Measurements from ENCODE around the gene SRGAP3. TPM values are rescaled to one million over a fixed set of nuclear protein-coding genes. Genes with fewer than 3 reads are reported as not detected.

SRGAP3 gene
- total RNA-seq, 1 donor from 2014 or later = 3.9 TPM

GRCh38 chr3:8954938-8955763 is 294.3 kb downstream of the SRGAP3 start:
- DNase-seq (ENCODE audit: low read depth) (peak; percentile 80), FAIRE-seq (no peak)
- H3K27ac ChIP-seq (ENCODE audit: low read depth, low read length) = no peak overlapping the region
- no peaks in the 10 kb centered on the region for H3K36me3 Mint-ChIP-seq (ENCODE audit: low read depth, unreplicated experiment)
- H3K27me3 ChIP-seq (ENCODE audit: insufficient read depth, low read length) = no peaks in the 10 kb centered on the region
- peaks cover 89% of the 10 kb centered on the region for H3K79me2 ChIP-seq (ENCODE audit: insufficient read depth, low read length)
- H3K4me1 ChIP-seq (ENCODE audit: insufficient read depth, low read length) = peaks cover 4% of the 10 kb centered on the region
- no peak overlapping the region for H3K4me3 ChIP-seq (ENCODE audit: insufficient read depth, low read depth, low read length)
- no peak overlapping the region for H3K27ac Mint-ChIP-seq (ENCODE audit: unreplicated experiment)
- H4K20me1 ChIP-seq (ENCODE audit: insufficient read depth, low read length) = no peaks in the 10 kb centered on the region
- no peaks in the 10 kb centered on the region for H3K9me3 ChIP-seq (ENCODE audit: insufficient read depth, low read depth, low read length)
- H2AFZ ChIP-seq (ENCODE audit: low read depth, low read length) = no peak overlapping the region
- peak overlapping the region; percentile 3 for H3K4me2 ChIP-seq (ENCODE audit: low read length)
- peaks cover 20% of the 10 kb centered on the region for H3K36me3 ChIP-seq (ENCODE audit: insufficient read depth, low read length)
- no peak overlapping the region for H3K4me3 Mint-ChIP-seq (ENCODE audit: unreplicated experiment)
- H3K27me3 Mint-ChIP-seq (ENCODE audit: low read depth, unreplicated experiment) = no peaks in the 10 kb centered on the region
- no peak overlapping the region for H3K9ac ChIP-seq (ENCODE audit: low read length)
- TF ChIP-seq EZH2 (IDR thresholded peaks at IDR 0.05; ENCODE audit: insufficient read depth, low read length) (no peak), CTCF (IDR thresholded peaks at IDR 0.05; ENCODE audit: insufficient read depth, low read depth, low read length) (peak; percentile 16)
- no peaks in the 10 kb centered on the region for H3K9me3 Mint-ChIP-seq (ENCODE audit: unreplicated experiment)
- peaks cover 5% of the 10 kb centered on the region for H3K4me1 Mint-ChIP-seq (ENCODE audit: low read depth, unreplicated experiment)

- no peak overlapping the region for H3K9ac ChIP-seq (ENCODE audit: low read length)
- no peaks in the 10 kb centered on the region for H3K9me3 ChIP-seq (ENCODE audit: insufficient read depth, low read depth, low read length)
- TF ChIP-seq CTCF (IDR thresholded peaks at IDR 0.05; ENCODE audit: insufficient read depth, low read depth, low read length) (no peak), EZH2 (IDR thresholded peaks at IDR 0.05; ENCODE audit: insufficient read depth, low read length) (no peak)
- H3K4me2 ChIP-seq (ENCODE audit: low read length) = no peak overlapping the region
- FAIRE-seq = no peak
- peaks cover 9% of the 10 kb centered on the region for H3K36me3 ChIP-seq (ENCODE audit: insufficient read depth, low read length)
- H3K4me1 ChIP-seq (ENCODE audit: insufficient read depth, low read length) = peaks cover 7% of the 10 kb centered on the region
- Mint-ChIP-seq H3K4me1 (ENCODE audit: low read depth, unreplicated experiment) (peaks cover 5% of the 10 kb centered on the region), H3K27me3 (ENCODE audit: low read depth, unreplicated experiment) (no peaks in the 10 kb centered on the region), H3K9me3 (ENCODE audit: unreplicated experiment) (no peaks in the 10 kb centered on the region), H3K4me3 (ENCODE audit: unreplicated experiment) (no peak overlapping the region), H3K27ac (ENCODE audit: unreplicated experiment) (no peak overlapping the region), H3K36me3 (ENCODE audit: low read depth, unreplicated experiment) (no peaks in the 10 kb centered on the region)
- no peaks in the 10 kb centered on the region for H4K20me1 ChIP-seq (ENCODE audit: insufficient read depth, low read length)
- H3K79me2 ChIP-seq (ENCODE audit: insufficient read depth, low read length) = peaks cover 92% of the 10 kb centered on the region
- no peak overlapping the region for H2AFZ ChIP-seq (ENCODE audit: low read depth, low read length)
- DNase-seq (ENCODE audit: low read depth) = no peak
- no peak overlapping the region for H3K4me3 ChIP-seq (ENCODE audit: insufficient read depth, low read depth, low read length)
- no peak overlapping the region for H3K27ac ChIP-seq (ENCODE audit: low read depth, low read length)
- no peaks in the 10 kb centered on the region for H3K27me3 ChIP-seq (ENCODE audit: insufficient read depth, low read length)
These were observed 296.1 kb downstream of the SRGAP3 start for GRCh38 chr3:8953313-8953712.

- no peak overlapping the region for H3K4me3 Mint-ChIP-seq (ENCODE audit: unreplicated experiment)
These were observed 297.3 kb downstream of the SRGAP3 start for GRCh38 chr3:8952130-8952529.

More at GRCh38 chr3:8952130-8952529, 297.3 kb downstream of the SRGAP3 start:
- Histone ChIP-seq H3K9ac (ENCODE audit: low read length) (no peak overlapping the region), H3K27ac (ENCODE audit: low read depth, low read length) (no peak overlapping the region), H3K4me3 (ENCODE audit: insufficient read depth, low read depth, low read length) (no peak overlapping the region), H3K79me2 (ENCODE audit: insufficient read depth, low read length) (peaks cover 86% of the 10 kb centered on the region), H3K27me3 (ENCODE audit: insufficient read depth, low read length) (no peaks in the 10 kb centered on the region), H3K36me3 (ENCODE audit: insufficient read depth, low read length) (peaks cover 5% of the 10 kb centered on the region), H3K9me3 (ENCODE audit: insufficient read depth, low read depth, low read length) (no peaks in the 10 kb centered on the region), H3K4me2 (ENCODE audit: low read length) (no peak overlapping the region), H2AFZ (ENCODE audit: low read depth, low read length) (no peak overlapping the region), H3K4me1 (ENCODE audit: insufficient read depth, low read length) (peaks cover 7% of the 10 kb centered on the region), H4K20me1 (ENCODE audit: insufficient read depth, low read length) (no peaks in the 10 kb centered on the region)
- Mint-ChIP-seq H3K27ac (ENCODE audit: unreplicated experiment) (no peak overlapping the region), H3K9me3 (ENCODE audit: unreplicated experiment) (no peaks in the 10 kb centered on the region), H3K27me3 (ENCODE audit: low read depth, unreplicated experiment) (no peaks in the 10 kb centered on the region), H3K36me3 (ENCODE audit: low read depth, unreplicated experiment) (no peaks in the 10 kb centered on the region), H3K4me1 (ENCODE audit: low read depth, unreplicated experiment) (peaks cover 9% of the 10 kb centered on the region)
- DNase-seq (ENCODE audit: low read depth) (no peak), FAIRE-seq (no peak)
- TF ChIP-seq CTCF (IDR thresholded peaks at IDR 0.05; ENCODE audit: insufficient read depth, low read depth, low read length) = no peak
- TF ChIP-seq EZH2 (IDR thresholded peaks at IDR 0.05; ENCODE audit: insufficient read depth, low read length) = no peak
